GM19025 (cell line): ENCODE data around the gene DISC1.
"Not testable (repeated sequence)": the region's sequence is repeated elsewhere in the genome, so short reads cannot be mapped to it uniquely, and the experiment has no call there.

Experiments used
- ATAC-seq: cut with Tn5 transposase; IDR thresholded peaks from one replicate; pipeline ENCODE4 v1.9.1; 2021; ENCODE audit warnings: mild to moderate bottlenecking, low read depth, moderate library complexity; ENCODE audit not compliant: unreplicated experiment

DISC1 gene

DNA sequence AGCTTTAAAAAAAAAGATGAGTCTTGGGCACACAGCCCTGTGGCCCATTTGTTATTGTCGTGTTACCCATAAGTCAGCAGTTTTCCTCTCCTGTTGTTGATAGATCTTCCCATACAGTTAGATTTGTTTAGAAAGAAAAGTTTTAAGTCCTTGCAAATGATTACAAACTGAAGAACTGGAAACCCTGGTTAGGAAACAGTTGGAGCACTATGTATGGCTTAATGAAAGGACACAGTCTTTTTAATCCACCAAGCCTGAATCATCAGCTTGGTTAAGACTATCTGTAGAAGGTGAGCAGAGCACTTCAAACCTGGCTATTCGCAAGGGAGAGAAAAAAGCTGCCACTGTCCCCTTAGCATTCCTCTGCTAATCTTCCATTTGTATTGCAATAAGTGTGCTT, 241.0 kb downstream of the DISC1 start:
- no peak for ATAC-seq

DNA sequence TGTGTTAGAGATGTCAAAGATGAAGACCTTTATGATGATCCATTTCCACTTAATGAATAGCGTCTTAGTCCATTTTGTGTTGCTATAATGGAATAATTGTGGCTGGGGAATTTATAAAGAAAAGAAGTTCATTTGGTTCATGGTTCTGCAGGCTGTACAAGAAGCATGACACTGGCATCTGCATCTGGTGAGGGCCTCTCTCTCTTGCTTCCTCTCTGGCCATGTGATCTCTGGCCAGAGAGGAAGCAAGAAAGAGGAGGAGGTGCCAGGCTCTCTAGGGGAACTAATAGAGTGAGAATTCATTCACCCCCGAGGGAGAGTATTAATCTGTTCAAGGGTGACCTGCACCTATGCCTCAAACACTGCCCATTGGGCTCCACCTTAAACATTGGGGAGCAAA, 242.8 kb downstream of the DISC1 start:
- ATAC-seq, result no peak

DNA sequence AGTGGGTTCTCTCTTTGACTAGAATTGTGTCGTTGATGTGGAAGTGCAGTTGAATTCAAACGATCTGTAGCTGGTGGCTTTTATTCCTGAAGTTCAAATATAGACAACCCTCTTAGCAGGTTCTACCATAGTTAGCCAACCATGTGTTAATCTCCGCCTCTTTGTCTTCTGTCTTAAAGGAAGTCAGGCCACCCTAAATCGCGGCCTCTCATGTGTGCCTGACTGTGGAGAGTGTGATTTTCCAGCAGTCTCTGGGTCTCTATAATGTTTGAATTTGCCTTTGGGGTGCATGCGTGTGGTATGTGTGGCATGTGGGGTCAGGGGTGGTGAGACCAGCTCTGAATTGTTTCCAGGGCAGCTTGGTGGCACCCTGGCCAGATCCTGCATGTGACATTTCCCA, 244.9 kb downstream of the DISC1 start:
- no peak for ATAC-seq

DNA sequence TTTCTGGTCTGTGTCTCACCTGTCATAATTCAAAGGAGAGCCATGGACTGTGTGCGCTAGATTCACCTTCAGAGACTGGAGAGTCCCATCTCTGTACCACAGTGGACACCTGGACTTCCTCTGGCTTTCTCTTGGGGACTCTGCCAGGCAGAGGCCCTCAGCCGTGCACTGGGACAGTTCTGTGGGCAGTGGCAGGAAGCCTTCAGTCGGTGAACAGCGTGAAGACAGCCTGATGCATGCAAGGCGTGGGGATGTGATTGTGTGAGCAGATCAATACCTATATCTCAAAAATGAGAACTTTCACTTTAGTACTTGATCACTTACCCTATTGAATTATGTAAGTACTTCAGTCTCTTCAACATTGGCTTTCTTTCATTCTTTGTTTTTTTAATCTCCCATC, 245.3 kb downstream of the DISC1 start:
- ATAC-seq, result no peak

DNA sequence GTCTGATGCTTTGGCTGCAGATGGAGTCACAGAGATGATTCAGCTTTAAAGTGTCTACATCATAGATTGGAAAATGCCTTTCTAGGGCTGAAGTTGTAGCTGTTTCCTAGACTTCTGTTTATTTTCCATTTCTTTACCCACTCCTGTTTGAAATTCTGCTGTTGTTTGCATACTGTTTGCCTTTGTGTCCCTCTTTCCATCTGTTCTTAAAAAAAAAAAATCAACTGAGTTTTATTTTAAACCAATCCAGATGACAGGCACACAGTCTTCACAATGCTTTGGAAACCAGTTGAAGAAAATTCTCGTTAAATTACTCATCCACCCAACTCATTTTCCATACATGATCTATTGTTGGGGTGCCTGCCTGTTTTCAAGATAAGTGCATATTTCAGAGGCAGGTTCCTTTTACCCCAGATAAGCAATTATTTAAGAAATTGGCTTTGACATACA, 245.9 kb downstream of the DISC1 start:
- no peak for ATAC-seq

DNA sequence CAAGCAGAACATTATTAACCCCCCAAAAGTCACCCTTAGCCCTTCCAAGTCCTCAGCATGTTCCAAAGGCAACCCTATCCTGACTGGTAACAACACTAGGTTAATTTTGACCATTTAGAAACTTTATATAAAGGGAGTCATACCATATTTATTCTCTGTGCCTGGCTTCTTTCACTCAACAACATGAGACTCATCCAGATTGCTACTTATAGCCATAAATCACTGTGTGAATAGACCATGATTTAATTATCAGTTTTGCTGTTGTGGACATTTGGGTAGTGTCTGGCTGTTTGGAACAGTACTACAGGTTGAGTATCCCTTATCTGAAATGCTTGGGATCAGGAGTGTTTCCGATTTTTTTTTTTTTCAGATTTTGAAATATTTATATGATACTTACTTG, 252.1 kb downstream of the DISC1 start:
- ATAC-seq, result no peak

DNA sequence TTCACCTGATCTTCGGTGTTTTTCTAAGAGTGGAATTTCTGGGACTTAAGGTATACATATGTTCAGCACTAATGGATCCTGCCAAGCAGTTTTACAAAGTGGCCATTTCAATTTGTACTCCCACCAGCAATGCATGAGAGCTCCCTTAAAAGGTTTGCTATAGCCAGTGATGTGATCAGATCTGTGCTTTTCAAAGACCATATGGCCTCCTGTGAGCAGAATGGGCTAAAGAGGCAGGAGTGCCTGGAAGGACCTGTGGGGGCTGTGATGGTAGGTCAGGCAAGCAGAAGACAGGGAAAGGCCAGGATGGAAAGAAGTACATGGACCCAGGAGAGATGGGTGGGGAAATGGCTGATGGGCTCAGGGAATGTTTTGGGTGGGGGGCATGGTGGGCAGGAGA, 252.7 kb downstream of the DISC1 start:
- no peak for ATAC-seq

DNA sequence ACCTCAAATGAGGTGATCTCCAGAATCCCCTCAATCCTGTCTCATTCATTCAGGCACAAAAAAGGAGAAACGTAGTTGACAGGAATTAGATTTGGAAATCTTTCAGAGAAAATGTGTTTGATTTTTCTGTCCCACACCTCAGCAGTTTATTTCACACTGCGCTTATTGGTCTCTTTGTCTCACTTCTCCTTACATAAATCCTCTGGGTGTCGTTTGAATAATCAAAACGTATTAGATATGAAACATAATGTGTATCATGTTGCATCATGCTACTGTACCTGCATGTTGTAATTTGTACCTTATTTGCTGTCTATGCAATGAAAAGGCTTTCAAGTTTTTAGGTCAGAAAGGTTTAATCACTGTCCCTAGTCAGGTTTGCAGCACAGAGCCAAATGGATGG, 255.7 kb downstream of the DISC1 start:
- ATAC-seq, result no peak

DNA sequence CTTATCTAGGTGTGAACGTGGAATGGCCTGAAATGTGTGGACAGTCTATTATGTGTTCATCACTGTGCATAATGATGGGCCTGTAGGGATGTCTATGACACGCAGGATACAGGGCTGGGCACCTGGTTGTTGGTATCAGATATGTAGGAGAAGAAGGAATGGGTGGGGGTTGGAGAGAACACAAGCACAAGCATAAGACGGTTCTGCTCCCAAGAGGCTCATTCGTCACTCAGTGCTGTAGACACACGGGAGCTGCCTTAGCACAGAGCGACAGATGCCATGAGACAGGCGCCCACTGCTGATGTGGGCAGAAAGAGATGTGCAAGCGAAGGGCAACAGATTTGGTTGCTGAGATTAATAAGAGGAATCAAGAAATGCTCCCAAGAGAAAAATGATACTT, 256.2 kb downstream of the DISC1 start:
- ATAC-seq, result no peak

DNA sequence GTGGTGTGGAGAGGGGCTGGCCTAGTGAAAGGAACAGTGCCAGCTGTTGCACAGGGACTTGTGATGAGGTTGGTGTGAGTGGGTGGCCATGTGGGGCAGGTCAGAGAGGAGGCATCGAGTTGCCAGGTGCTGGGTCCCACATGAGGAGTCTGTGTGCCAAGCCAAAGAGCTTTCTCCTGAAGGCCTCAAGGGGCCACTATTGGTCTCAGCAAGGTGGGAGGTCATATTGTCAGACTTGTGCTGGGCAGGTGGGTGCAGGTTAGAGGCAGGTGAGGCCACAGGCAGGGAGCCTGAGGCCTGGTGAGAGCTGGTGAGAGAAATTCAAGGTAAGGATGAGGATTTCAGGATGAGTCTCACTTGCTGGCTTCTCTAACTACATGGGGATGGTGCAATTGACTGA, 256.8 kb downstream of the DISC1 start:
- no peak for ATAC-seq

DNA sequence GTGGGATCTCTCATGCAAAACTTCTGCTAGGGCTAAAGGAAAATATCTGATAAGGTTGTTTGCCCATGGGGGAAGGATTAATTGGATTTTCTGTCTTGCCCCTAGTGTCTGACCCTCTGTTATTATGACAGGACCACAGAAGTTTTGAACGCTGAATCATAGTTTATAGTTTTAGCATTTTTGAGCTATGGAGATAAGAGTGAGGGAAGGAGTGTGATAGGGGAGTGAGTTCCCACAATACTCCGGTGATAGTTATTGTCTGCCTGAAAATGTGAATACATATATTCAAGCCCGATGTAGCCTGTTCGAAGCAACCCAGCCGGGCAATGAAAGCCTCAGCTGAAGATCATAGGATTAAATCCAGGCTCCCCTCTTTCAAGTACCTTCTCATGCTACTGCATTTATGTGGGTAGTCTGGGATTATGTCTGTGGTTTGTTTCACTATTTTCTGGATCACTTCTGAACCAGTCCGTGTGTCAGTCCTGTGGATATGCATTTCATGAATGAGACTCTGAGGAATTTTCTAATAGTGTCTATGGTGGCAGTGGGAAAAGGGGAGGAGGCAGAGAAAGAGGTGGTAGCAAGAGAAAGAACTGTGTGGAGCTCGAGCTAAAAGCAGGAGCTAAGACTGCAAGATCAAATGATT, 258.7 kb downstream of the DISC1 start:
- ATAC-seq, result no peak

DNA sequence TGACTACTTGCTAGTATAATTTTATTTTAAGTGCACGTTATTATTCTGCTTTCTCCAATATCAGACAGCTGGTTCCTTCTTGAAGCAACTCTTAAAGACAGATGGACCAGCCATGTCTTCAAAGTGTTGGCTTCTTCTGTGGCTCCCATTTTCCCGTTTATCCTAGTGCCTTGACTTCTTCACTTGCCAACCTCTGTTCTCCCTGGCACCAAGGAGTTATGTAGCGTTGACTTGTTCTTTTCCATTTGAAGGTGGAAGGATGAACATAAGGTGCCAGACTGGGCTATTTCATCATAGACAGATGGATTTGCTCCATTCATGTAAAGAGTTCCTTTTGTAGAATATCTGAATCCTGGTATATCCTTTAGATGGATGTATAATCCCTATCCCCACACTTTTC, 260.6 kb downstream of the DISC1 start:
- ATAC-seq, result no peak

DNA sequence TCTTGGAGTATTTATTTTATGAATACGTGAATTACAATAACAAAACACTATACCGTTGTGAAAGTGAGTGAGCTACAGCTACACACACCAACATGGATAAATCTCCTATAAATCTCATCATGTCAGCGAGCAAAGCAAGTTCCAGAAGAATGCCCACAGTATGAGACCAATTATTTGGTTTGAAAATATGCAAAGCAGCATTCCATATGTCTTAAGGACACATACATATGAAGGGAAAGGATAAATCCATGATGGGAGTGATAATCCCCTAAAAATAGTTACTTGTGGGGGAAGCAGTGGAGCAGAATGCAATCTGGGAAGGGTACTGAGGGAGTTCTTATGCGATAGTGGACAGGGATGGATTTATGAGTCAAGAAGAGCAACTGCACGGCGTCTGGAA, 261.3 kb downstream of the DISC1 start:
- no peak for ATAC-seq

DNA sequence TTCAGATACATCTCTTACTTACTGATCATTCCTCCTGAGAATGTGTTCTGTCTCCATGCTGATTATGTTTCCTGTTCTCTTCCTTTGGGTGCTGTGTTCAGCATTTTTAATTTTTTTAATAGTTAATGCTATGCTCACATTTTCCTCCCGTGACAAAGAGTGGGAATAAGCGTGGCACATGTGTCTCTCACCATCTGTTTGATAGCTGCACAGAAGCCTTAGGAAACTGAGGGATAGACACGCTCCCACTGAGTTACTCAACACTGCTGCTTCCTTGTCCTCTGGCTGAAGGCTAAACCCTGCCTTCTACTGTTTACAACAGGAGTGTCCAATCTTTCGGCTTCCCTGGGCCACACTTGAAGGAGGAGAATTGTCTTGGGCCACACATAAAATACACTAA, 264.2 kb downstream of the DISC1 start:
- no peak for ATAC-seq

DNA sequence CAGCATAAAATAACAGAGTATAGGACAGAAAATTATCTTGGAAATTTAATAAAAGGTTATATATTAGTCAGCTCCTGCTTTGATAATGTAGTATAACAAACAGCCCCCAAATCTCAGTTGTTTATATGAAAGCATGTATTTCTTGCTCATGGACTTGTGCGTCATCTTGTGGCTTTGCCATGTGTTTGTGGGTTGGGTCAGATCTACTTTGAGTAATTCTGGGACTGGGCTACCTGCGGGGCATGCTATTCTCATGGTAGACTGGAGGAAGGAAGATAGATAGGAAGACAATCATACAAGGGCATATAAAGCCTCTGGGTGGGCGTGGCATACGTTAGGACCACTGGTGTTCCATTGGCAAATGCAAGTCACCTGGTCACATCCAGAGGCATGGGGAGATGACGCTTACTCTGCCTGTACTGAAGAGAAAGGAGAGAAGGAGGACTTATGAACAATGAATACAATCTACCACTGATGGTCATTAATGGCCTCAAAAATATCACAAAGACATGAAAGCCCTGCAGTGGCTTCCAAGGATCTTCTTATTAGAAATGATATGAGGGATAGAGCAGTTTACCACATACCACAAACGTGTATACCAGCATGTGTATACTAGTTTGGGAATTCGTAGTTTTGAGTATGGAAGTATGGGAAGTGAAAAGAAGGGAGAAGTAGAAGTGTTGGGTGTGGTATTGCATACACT, 267.0 kb downstream of the DISC1 start:
- ATAC-seq, result no peak

DNA sequence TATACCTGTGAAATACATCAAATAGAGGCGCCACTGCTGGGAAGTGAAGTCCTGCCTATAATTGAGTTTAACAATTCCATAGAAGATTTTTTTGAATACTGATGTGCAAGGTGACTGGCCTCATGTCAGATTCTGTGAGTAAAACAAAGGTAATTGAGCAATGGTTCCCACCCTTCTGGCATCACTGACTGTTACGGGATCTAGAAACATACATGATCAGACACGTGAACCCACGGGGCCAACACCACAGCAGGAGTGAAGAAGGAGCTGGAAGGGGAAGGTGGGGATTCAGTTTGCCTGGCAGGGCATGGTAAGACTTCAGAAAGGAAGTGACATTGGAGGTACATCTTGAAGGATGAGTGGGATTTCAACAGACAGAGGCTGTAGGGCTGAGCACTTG, 270.2 kb downstream of the DISC1 start:
- no peak for ATAC-seq

DNA sequence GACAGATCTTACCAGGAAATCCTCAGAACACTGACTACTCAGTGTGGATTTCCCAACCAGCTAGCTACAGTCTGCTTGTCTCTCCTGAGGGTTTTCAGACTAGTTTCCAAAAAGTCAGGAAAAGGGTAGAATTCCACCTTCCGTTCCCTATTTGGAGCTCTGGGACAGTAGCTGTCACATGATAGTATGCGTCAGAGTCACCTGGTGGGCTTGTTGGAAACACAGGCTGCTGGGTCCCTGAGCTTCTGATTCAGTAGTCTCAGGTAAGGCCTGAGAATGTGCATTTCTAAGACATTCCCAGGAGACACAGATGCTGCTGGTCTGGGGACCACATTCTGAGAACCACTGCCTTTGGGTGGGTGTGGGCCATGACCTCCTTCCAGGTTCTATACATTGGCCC, 272.5 kb downstream of the DISC1 start:
- ATAC-seq, result no peak

DNA sequence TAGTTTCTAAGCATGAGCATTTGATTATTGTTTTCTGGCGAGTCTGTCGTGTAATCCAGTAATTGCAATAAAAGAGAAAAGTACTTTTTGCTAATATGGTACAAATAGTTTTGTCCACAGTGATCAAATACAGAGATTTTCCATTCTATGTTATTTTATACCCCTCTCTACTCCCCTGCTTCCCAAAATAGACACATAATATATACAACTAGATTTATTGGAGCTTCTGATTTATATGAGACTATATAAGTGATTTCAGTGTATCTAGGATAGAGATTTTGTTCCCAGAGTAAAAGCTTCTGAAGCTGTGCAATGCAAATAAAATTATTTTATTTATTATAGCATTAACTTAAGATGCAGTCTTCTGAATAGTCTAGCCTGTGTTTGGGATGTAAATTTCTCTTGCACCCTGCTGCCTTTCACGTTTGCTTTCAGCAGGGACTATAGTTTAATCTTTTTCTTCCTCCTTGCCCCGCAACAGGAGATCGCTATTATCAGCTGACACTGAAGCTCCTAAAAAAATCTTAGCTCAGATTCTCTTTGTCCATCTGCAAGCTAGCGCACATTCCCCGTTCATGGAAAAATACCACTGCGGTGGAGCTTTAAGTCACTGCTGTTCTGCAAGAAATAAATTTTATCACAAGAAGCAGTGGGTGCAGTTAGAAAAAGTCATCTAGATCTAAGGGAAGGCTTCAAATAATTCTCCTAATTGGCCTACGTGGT, 273.3 kb downstream of the DISC1 start:
- no peak for ATAC-seq

DNA sequence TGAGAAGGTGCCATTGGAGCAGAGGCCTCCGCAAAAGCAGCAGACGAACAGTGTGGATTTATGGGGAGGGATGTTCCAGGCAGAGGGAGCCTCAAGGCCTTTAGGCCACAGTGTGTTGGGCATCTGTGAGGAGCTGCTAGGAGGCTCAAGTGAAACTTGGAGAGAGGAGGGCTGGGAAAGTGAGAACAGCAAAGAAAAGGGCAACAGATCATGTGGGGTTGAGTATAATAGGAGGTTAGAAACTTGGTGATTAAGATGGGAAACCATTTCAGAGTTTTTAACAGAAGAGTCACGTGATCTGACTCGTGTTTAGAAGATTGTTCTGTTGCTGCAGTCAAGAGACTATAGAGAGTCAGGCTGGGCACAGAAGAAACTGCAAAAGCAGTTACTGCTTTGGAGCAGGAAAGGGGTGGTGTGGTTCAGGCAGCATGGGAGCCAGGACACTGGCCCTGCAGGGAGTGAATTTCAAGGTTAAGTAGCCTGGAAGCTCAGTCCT, 277.0 kb downstream of the DISC1 start:
- ATAC-seq, result no peak

DNA sequence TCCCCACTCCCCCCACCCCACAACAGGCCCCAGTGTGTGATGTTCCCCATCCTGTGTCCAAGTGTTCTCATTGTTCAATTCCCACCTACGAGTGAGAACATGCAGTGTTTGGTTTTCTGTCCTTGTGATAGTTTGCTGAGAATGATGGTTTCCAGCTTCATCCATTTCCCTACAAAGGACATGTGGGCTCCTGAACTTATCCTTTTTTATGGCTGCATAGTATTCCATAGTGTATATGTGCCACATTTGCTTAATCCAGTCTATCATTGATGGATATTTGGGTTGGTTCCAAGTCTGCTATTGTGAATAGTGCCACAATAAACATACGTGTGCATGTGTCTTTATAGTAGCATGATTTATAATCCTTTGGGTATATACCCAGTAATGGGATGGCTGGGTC, 280.7 kb downstream of the DISC1 start:
- not testable (repeated sequence) for ATAC-seq

DNA sequence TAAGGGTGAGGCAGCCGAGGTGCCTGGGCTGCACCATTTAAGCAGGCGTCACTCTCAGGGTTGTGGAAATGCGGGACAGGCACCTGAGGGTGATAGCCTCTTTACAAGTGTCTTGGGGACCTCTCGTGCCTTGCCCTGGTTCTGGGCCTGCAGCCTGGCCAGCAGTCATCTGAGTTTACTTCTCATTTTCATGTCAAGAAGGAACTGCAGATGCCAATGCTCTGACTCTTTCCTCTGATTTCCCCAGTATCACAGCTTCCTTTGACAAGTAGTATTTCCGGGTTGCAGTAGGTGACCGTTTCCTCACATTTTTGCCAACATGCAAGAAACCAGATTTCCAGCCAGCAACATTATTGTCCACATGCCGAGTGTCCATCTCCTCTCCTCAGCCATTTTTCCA, 286.9 kb downstream of the DISC1 start:
- ATAC-seq, result no peak
